PC-3 (cell line): ENCODE results near the gene SNX9. TPM values are rescaled to one million over a fixed set of nuclear protein-coding genes. Genes with fewer than 3 reads are reported as not detected.

Experiments used
- ATAC-seq: fragments of 200-7000 bp; cut with Tn5 transposase; 2 replicates; pipeline ENCODE4 v1.9.1; 2020; ENCODE audit warnings: mild to moderate bottlenecking, moderate library complexity
- BruUV-seq: library from RNA; stranded (reverse); fragments of 400-500 nt; replicated peaks from 2 replicates; lab custom pipeline; 2021; lab: Mats Ljungman, UMichigan
- CTCF ChIA-PET: fragments of 300-600 bp; sonication (Branson Sonifier 250); formaldehyde crosslinking; loops from one replicate; lab custom pipeline; 2022; ENCODE audit warnings: antibody characterized with exemption; lab: Charles Lee
- POLR2A ChIA-PET: fragments of 300-600 bp; sonication (Branson Sonifier 250); formaldehyde crosslinking; loops from one replicate; lab custom pipeline; 2022; ENCODE audit warnings: antibody characterized with exemption; ENCODE audit not compliant: unreplicated experiment; lab: Charles Lee
- DNase-seq: peaks from one replicate; pipeline ENCODE4 v3.0.0-alpha.2; 2015
- H2AFZ ChIP-seq: fragments of 300-600 bp; sonication (generic); 2 replicates; pipeline ENCODE4 v1.6.0; 2016; ENCODE audit warnings: antibody characterized with exemption, low read length
- H3F3A ChIP-seq: fragments of 300-600 bp; sonication (generic); one replicate; pipeline ENCODE4 v1.6.0; 2017; ENCODE audit warnings: antibody characterized with exemption, low read length, control low read depth, mild to moderate bottlenecking; ENCODE audit not compliant: unreplicated experiment
- H3K27ac ChIP-seq: fragments of 300-600 bp; sonication (generic); 2 replicates; pipeline ENCODE4 v1.5.1; 2016; ENCODE audit warnings: mild to moderate bottlenecking, low read length
- H3K27me3 ChIP-seq: fragments of 300-600 bp; sonication (generic); 2 replicates; pipeline ENCODE4 v1.6.1; 2016; ENCODE audit warnings: low read length, mixed read lengths
- H3K36me3 ChIP-seq: fragments of 300-600 bp; sonication (generic); 2 replicates; pipeline ENCODE4 v1.6.1; 2016; ENCODE audit warnings: low read depth, mixed run types, low read length, mixed read lengths
- H3K4me1 ChIP-seq: fragments of 300-600 bp; sonication (generic); 2 replicates; pipeline ENCODE4 v1.5.1; 2016; ENCODE audit warnings: low read length; ENCODE audit not compliant: insufficient read depth
- H3K4me2 ChIP-seq: fragments of 300-600 bp; sonication (generic); 2 replicates; pipeline ENCODE4 v1.6.0; 2016; ENCODE audit warnings: low read length
- H3K4me3 ChIP-seq: fragments of 300-600 bp; sonication (generic); 2 replicates; pipeline ENCODE4 v1.5.1; 2016; ENCODE audit warnings: mild to moderate bottlenecking, low read length, mixed read lengths
- H3K79me2 ChIP-seq: fragments of 300-600 bp; sonication (generic); 2 replicates; pipeline ENCODE4 v1.6.1; 2017; ENCODE audit warnings: low read length, mixed read lengths
- H3K9ac ChIP-seq: fragments of 300-600 bp; sonication (generic); 2 replicates; pipeline ENCODE4 v1.6.0; 2016; ENCODE audit warnings: mild to moderate bottlenecking, low read length
- H3K9me2 ChIP-seq: fragments of 300-600 bp; sonication (generic); replicated peaks from 2 replicates; pipeline ENCODE4 v1.6.1; 2016; ENCODE audit warnings: mixed run types, low read length, mixed read lengths
- H3K9me3 ChIP-seq: fragments of 300-600 bp; sonication (generic); 2 replicates; pipeline ENCODE4 v1.6.1; 2016; ENCODE audit warnings: low read length, mixed read lengths
- H4K20me1 ChIP-seq: fragments of 300-600 bp; sonication (generic); 2 replicates; pipeline ENCODE4 v1.6.1; 2016; ENCODE audit warnings: low read length, mixed read lengths
- EZH2 ChIP-seq: fragments of 300-600 bp; sonication (generic); IDR thresholded peaks from one replicate; pipeline ENCODE4 v1.6.1; 2017; ENCODE audit warnings: antibody characterized with exemption, mild to moderate bottlenecking, low read length; ENCODE audit not compliant: unreplicated experiment
- EZH2phosphoT487 ChIP-seq: fragments of 300-600 bp; sonication (generic); IDR thresholded peaks from 2 replicates; pipeline ENCODE4 v1.6.1; 2018; ENCODE audit warnings: mild to moderate bottlenecking, antibody characterized with exemption, low read length, borderline replicate concordance
- intact Hi-C: fragments of 100-400 bp; cut with micrococcal nuclease; formaldehyde crosslinking; loops from 2 replicates; pipeline ENCODE4 v1.9.0; 2023
- total RNA-seq: library from RNA; depleted of rRNA; stranded (reverse); fragments of >200 nt; gene quantifications from 2 replicates; pipeline ENCODE4 v1.2.3, GENCODE V29; 2014
- TF ChIP-seq, protein P1 (sequence below): fragments of 300-600 bp; sonication (generic); conservative IDR thresholded peaks from 2 replicates; pipeline ENCODE4 v1.5.1; 2017; ENCODE audit warnings: antibody characterized with exemption, low read depth, mild to moderate bottlenecking, low read length

The SNX9 gene
- total RNA-seq, 1 experiment from 2014 or later = 18.0 TPM

DNA sequence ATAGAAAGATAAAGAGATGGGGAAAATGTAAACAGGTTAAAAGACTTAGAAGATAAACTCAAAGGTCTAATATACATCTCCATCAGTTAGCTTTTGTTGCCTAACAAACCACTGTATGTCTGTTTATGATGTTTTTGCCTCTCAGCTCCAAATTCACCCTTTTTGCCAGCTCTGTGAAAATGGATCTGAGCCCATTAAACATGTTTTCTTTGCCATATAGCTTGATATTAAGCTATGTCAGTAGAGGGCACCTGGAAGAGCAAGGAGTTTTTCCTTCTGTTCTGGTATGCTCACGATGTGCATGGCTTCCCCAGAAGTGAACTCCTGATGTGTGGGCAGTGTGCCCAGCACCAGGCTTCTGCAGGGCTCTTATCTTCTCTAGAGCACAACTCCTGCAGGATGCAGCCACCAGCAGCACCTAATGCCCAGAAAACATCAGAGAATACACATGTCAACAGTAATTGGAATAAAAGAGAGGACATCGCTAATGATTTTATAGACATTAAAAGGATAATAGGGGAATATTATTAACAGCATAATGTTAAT is 14.6 kb upstream of the SNX9 start:
- Histone ChIP-seq H3K9me2 (no peaks in the 10 kb centered on the region), H3K9ac (no peak overlapping the region), H3K36me3 (no peaks in the 10 kb centered on the region), H3K79me2 (no peaks in the 10 kb centered on the region), H3K27me3 (no peaks in the 10 kb centered on the region), H3K9me3 (no peaks in the 10 kb centered on the region), H3K27ac (no peak overlapping the region), H3K4me3 (no peak overlapping the region), H3F3A (no peaks in the 10 kb centered on the region), H2AFZ (no peak overlapping the region), H4K20me1 (no peaks in the 10 kb centered on the region), H3K4me1 (peaks cover 4% of the 10 kb centered on the region), H3K4me2 (no peak overlapping the region)
- no peak for DNase-seq
- POLR2A ChIA-PET = interaction anchor here (0.6 to 0.7 kb wide), 3 partner anchors 44 to 394 kb away, joined by 4 to 6 read pairs (median 4); no protein-coding TSS in a partner anchor
- TF ChIP-seq EZH2phosphoT487 = no peak
- no peak for TF ChIP-seq EZH2
- TF ChIP-seq, protein P1, sequence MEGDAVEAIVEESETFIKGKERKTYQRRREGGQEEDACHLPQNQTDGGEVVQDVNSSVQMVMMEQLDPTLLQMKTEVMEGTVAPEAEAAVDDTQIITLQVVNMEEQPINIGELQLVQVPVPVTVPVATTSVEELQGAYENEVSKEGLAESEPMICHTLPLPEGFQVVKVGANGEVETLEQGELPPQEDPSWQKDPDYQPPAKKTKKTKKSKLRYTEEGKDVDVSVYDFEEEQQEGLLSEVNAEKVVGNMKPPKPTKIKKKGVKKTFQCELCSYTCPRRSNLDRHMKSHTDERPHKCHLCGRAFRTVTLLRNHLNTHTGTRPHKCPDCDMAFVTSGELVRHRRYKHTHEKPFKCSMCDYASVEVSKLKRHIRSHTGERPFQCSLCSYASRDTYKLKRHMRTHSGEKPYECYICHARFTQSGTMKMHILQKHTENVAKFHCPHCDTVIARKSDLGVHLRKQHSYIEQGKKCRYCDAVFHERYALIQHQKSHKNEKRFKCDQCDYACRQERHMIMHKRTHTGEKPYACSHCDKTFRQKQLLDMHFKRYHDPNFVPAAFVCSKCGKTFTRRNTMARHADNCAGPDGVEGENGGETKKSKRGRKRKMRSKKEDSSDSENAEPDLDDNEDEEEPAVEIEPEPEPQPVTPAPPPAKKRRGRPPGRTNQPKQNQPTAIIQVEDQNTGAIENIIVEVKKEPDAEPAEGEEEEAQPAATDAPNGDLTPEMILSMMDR = no peak
- no TSS peak for BruUV-seq
- no peak for ATAC-seq
- CTCF ChIA-PET = interaction anchor here (0.6 kb wide), 1 partner anchor 35 kb away, joined by 3 read pairs; no protein-coding TSS in a partner anchor
- intact Hi-C loops = no loop called here

DNA sequence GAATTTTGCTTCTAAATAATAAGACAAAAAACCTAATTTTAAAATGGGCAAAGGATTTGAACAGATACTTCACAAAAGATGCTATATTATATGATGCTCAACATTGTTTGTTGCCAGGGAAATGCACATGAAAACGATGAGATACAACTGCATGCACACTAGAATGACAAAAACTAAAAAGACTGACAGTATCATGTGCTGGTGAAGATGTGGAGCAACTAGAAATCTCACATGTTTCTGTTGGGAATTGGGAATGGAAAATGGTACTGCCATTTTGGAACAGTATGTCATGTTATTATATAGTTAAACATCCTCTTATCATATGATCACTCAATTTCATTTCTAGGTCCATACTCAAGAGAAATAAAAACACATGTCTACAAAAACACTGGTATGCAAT is 13.4 kb upstream of the SNX9 start:
- no peak overlapping the region for H3K27ac ChIP-seq
- no peak overlapping the region for H3K9ac ChIP-seq
- BruUV-seq = no TSS peak
- TF ChIP-seq EZH2phosphoT487 (no peak), EZH2 (no peak)
- TF ChIP-seq, protein P1 = no peak
- H3K9me2 ChIP-seq = no peaks in the 10 kb centered on the region
- no peaks in the 10 kb centered on the region for H4K20me1 ChIP-seq
- peaks cover 13% of the 10 kb centered on the region for H3K4me1 ChIP-seq
- H3K4me3 ChIP-seq = no peak overlapping the region
- POLR2A ChIA-PET = no interaction called here
- ATAC-seq = no peak
- intact Hi-C loops = no loop called here
- H3K9me3 ChIP-seq = no peaks in the 10 kb centered on the region
- no peaks in the 10 kb centered on the region for H3K79me2 ChIP-seq
- DNase-seq = no peak
- CTCF ChIA-PET = no interaction called here
- H2AFZ ChIP-seq = no peak overlapping the region
- no peaks in the 10 kb centered on the region for H3K27me3 ChIP-seq
- H3F3A ChIP-seq = no peaks in the 10 kb centered on the region
- no peak overlapping the region for H3K4me2 ChIP-seq
- H3K36me3 ChIP-seq = no peaks in the 10 kb centered on the region

DNA sequence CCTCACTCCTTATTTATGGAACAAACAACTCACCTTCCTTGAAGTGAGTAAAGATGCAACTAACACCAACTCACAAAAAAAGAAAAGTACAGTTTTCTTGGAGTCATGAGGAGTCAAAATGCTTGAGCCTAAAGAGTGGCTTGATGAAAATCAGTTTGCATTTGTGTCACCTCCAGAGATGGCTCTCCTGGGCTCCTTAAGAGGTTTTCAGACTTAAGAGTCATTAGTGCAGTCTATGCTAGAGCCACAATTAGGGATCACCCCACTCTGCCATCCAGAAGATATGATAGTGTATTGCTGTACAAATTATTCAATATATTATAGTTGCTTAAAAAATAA is 11.9 kb upstream of the SNX9 start:
- Histone ChIP-seq H2AFZ (no peak overlapping the region), H3K36me3 (no peaks in the 10 kb centered on the region), H3K27me3 (no peaks in the 10 kb centered on the region), H3K9me3 (no peaks in the 10 kb centered on the region), H3F3A (no peaks in the 10 kb centered on the region), H3K27ac (no peak overlapping the region), H3K4me1 (peaks cover 13% of the 10 kb centered on the region), H3K4me3 (no peak overlapping the region), H4K20me1 (no peaks in the 10 kb centered on the region), H3K9me2 (no peaks in the 10 kb centered on the region), H3K9ac (no peak overlapping the region), H3K4me2 (no peak overlapping the region), H3K79me2 (no peaks in the 10 kb centered on the region)
- no TSS peak for BruUV-seq
- DNase-seq (no peak), ATAC-seq (no peak)
- CTCF ChIA-PET = no interaction called here
- intact Hi-C loops = no loop called here
- TF ChIP-seq EZH2 (no peak), EZH2phosphoT487 (no peak)
- TF ChIP-seq, protein P1 = no peak
- POLR2A ChIA-PET = no interaction called here
